Measurements from ENCODE around the gene ZNF653.

Gene ZNF653

GRCh38 chr19:11507370-11508078 lies 1.9 kb upstream of the ZNF653 start:
- Histone ChIP-seq H3K9me3 (ENCODE audit: control insufficient read depth, low read depth, low read length) (no peaks in the 10 kb centered on the region), H3K4me3 (ENCODE audit: low read length) (no peak overlapping the region), H3K4me1 (ENCODE audit: control insufficient read depth, low read depth, low read length) (no peaks in the 10 kb centered on the region), H3K27me3 (ENCODE audit: control insufficient read depth, insufficient read depth, low read length) (no peaks in the 10 kb centered on the region), H3K9ac (ENCODE audit: low read length) (no peak overlapping the region), H3K36me3 (ENCODE audit: control insufficient read depth, low read depth, low read length) (no peaks in the 10 kb centered on the region), H3K27ac (ENCODE audit: low read length) (no peak overlapping the region)

GRCh38 chr19:11506967-11507366 lies 1.3 kb upstream of the ZNF653 start:
- Histone ChIP-seq H3K36me3 (ENCODE audit: control insufficient read depth, low read depth, low read length) (no peaks in the 10 kb centered on the region), H3K4me1 (ENCODE audit: control insufficient read depth, low read depth, low read length) (no peaks in the 10 kb centered on the region), H3K27ac (ENCODE audit: low read length) (no peak overlapping the region), H3K9me3 (ENCODE audit: control insufficient read depth, low read depth, low read length) (no peaks in the 10 kb centered on the region), H3K4me3 (ENCODE audit: low read length) (no peak overlapping the region), H3K9ac (ENCODE audit: low read length) (no peak overlapping the region), H3K27me3 (ENCODE audit: control insufficient read depth, insufficient read depth, low read length) (no peaks in the 10 kb centered on the region)

DNA sequence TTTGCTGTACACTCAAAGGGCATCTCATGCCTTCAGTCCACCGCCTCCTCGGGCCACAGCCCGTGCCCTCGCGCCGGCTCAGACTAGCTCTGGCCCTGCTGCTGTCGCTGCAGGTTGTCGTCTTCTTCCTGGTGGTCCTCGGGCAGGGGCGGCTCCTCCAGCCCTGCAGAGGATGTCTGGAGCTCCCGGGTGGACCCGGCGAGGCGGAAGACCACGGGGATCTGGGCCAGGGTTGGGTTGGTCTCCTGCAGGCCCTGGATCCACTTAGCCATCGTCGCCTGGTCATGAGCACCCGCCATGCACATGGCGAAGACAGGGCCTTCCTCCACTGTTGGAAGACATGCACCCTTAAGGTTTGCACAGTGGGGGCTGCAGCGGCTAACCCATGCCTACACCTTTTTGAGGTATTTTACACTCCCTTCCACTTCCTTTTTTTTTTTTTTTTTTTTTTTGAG lies 489 bp upstream of the ZNF653 start:
- H3K36me3 ChIP-seq (ENCODE audit: control insufficient read depth, low read depth, low read length) = no peaks in the 10 kb centered on the region
- no peak overlapping the region for H3K27ac ChIP-seq (ENCODE audit: low read length)
- peak overlapping the region; percentile 90 for H3K9ac ChIP-seq (ENCODE audit: low read length)
- H3K9me3 ChIP-seq (ENCODE audit: control insufficient read depth, low read depth, low read length) = no peaks in the 10 kb centered on the region
- no peaks in the 10 kb centered on the region for H3K4me1 ChIP-seq (ENCODE audit: control insufficient read depth, low read depth, low read length)
- no peaks in the 10 kb centered on the region for H3K27me3 ChIP-seq (ENCODE audit: control insufficient read depth, insufficient read depth, low read length)
- peak overlapping the region; percentile 77 for H3K4me3 ChIP-seq (ENCODE audit: low read length)

DNA sequence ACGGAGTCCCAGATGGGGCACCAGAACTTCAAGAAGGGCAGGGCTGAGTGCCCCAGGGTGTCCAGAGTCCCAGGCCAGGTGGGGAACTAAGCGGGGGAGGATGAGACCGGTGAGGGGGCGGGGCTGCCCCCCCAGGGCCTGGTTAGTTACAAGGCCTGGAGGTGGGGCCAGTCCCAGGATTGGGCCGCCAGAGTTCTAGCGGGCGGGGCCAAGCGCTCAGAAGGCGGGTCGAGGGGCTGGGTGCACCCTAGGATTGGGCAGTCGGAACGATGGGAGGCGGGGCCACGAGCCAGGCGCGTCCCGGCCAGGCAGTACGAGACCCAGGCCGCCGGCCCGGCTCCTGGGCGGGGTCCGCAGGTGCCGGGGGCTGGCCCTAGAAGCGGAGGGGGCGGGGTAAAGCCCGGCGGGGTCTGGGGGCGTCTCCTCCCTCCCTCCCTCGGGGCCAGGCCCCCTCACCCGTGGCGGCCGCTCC lies 571 bp downstream of the ZNF653 start:
- Histone ChIP-seq H3K4me1 (ENCODE audit: control insufficient read depth, low read depth, low read length) (no peaks in the 10 kb centered on the region), H3K27ac (ENCODE audit: low read length) (peak overlapping the region; percentile 56), H3K9ac (ENCODE audit: low read length) (peak overlapping the region; percentile 90), H3K27me3 (ENCODE audit: control insufficient read depth, insufficient read depth, low read length) (no peaks in the 10 kb centered on the region), H3K4me3 (ENCODE audit: low read length) (peak overlapping the region; percentile 77), H3K36me3 (ENCODE audit: control insufficient read depth, low read depth, low read length) (no peaks in the 10 kb centered on the region), H3K9me3 (ENCODE audit: control insufficient read depth, low read depth, low read length) (no peaks in the 10 kb centered on the region)

DNA sequence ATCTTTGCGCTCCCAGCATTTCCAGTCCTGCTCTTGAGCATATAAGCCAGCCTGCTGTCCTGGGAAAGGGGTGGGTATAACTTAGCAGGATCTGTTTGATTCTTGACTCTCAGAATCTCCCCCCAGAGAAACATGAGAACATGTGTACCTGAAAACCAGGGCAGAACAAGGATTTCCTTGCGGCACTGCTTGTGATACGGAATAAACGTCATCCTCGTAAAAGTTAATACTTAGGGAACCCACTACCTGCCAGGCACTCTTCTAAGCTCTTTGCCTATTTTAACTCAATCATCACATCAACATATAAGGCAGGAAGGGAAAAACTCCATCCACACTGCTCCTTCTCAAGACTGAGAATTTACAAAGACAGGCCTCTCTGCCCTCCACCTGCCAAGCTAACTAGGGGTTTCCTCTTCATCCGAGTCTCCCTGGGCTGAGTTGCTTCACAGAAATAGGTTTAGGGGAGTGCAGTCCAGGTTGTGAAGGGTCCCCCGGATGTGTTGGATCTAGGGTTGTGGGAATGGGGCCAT lies 1.1 kb downstream of the ZNF653 start:
- H3K9ac ChIP-seq (ENCODE audit: low read length) = peak overlapping the region; percentile 90

DNA sequence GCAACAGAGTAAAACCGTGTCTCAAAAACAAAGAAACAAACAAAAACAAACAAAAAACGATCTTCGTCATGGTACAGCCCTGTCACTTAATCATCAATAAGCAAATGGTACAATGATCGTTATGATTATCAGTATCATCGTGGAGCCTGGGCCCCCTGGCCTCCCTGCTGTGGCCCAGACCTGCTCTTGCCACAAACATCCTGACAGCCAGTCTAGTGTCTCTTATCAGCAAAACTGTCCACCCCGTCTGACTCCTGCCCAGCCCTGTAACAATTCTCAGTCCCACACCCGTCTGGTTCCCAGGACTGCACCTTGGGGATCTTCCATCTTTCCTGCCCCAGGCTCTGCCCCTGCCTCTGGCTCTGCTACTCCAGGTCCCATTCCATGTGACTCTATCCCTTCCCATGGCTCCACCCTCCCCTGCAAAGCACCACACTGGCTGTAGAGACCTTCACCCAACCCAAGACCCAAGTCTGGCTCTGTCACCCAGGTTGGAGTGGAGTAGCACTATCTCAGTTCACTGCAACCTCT lies 5.7 kb downstream of the ZNF653 start:
- Histone ChIP-seq H3K9ac (ENCODE audit: low read length) (no peak overlapping the region), H3K36me3 (ENCODE audit: control insufficient read depth, low read depth, low read length) (peaks cover 4% of the 10 kb centered on the region), H3K4me1 (ENCODE audit: control insufficient read depth, low read depth, low read length) (no peaks in the 10 kb centered on the region), H3K9me3 (ENCODE audit: control insufficient read depth, low read depth, low read length) (no peaks in the 10 kb centered on the region), H3K27me3 (ENCODE audit: control insufficient read depth, insufficient read depth, low read length) (no peaks in the 10 kb centered on the region), H3K27ac (ENCODE audit: low read length) (no peak overlapping the region), H3K4me3 (ENCODE audit: low read length) (no peak overlapping the region)

More for the DNA sequence above, 1.1 kb downstream of the ZNF653 start:
- peak overlapping the region; percentile 77 for H3K4me3 ChIP-seq (ENCODE audit: low read length)
- H3K27me3 ChIP-seq (ENCODE audit: control insufficient read depth, insufficient read depth, low read length) = no peaks in the 10 kb centered on the region
- H3K4me1 ChIP-seq (ENCODE audit: control insufficient read depth, low read depth, low read length) = no peaks in the 10 kb centered on the region
- H3K27ac ChIP-seq (ENCODE audit: low read length) = peak overlapping the region; percentile 56
- no peaks in the 10 kb centered on the region for H3K9me3 ChIP-seq (ENCODE audit: control insufficient read depth, low read depth, low read length)
- no peaks in the 10 kb centered on the region for H3K36me3 ChIP-seq (ENCODE audit: control insufficient read depth, low read depth, low read length)

GRCh38 chr19:11499220-11499726 lies 6.4 kb downstream of the ZNF653 start:
- Histone ChIP-seq H3K4me1 (ENCODE audit: control insufficient read depth, low read depth, low read length) (no peaks in the 10 kb centered on the region), H3K36me3 (ENCODE audit: control insufficient read depth, low read depth, low read length) (peaks cover 4% of the 10 kb centered on the region), H3K4me3 (ENCODE audit: low read length) (no peak overlapping the region), H3K27me3 (ENCODE audit: control insufficient read depth, insufficient read depth, low read length) (no peaks in the 10 kb centered on the region), H3K27ac (ENCODE audit: low read length) (no peak overlapping the region), H3K9me3 (ENCODE audit: control insufficient read depth, low read depth, low read length) (no peaks in the 10 kb centered on the region), H3K9ac (ENCODE audit: low read length) (no peak overlapping the region)

GRCh38 chr19:11496391-11497163 lies 9.1 kb downstream of the ZNF653 start:
- H3K36me3 ChIP-seq (ENCODE audit: control insufficient read depth, low read depth, low read length) = peaks cover 4% of the 10 kb centered on the region
- H3K27me3 ChIP-seq (ENCODE audit: control insufficient read depth, insufficient read depth, low read length) = no peaks in the 10 kb centered on the region
- H3K9me3 ChIP-seq (ENCODE audit: control insufficient read depth, low read depth, low read length) = no peaks in the 10 kb centered on the region
- no peak overlapping the region for H3K27ac ChIP-seq (ENCODE audit: low read length)
- no peak overlapping the region for H3K9ac ChIP-seq (ENCODE audit: low read length)
- no peaks in the 10 kb centered on the region for H3K4me1 ChIP-seq (ENCODE audit: control insufficient read depth, low read depth, low read length)
- no peak overlapping the region for H3K4me3 ChIP-seq (ENCODE audit: low read length)

DNA sequence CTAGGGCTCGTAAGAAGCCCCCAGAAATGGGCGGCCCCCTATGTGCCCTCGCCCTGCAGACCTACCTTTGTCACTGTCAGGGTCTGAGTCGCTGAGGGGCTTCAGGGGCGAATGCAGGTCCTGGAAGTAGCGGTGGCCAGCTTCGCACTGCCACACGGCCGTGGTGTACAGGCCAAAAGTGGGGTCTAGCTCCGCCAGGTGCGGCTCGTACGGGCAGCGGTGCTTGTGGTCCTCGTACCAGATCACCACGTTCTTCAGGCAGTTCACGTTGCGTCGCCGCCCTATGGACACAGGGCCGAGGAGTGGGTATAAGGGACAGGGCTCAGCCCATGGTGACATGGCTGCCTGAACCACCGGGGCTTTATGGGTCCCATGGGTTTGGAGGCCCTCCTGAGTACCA lies 9.8 kb downstream of the ZNF653 start:
- H3K27ac ChIP-seq (ENCODE audit: low read length) = no peak overlapping the region
- H3K4me1 ChIP-seq (ENCODE audit: control insufficient read depth, low read depth, low read length) = no peaks in the 10 kb centered on the region
- H3K36me3 ChIP-seq (ENCODE audit: control insufficient read depth, low read depth, low read length) = peaks cover 4% of the 10 kb centered on the region
- no peak overlapping the region for H3K4me3 ChIP-seq (ENCODE audit: low read length)
- H3K27me3 ChIP-seq (ENCODE audit: control insufficient read depth, insufficient read depth, low read length) = no peaks in the 10 kb centered on the region
- H3K9me3 ChIP-seq (ENCODE audit: control insufficient read depth, low read depth, low read length) = no peaks in the 10 kb centered on the region
- no peak overlapping the region for H3K9ac ChIP-seq (ENCODE audit: low read length)

GRCh38 chr19:11495481-11495880 lies 10.2 kb downstream of the ZNF653 start:
- Histone ChIP-seq H3K36me3 (ENCODE audit: control insufficient read depth, low read depth, low read length) (peaks cover 4% of the 10 kb centered on the region), H3K9me3 (ENCODE audit: control insufficient read depth, low read depth, low read length) (no peaks in the 10 kb centered on the region), H3K27me3 (ENCODE audit: control insufficient read depth, insufficient read depth, low read length) (no peaks in the 10 kb centered on the region), H3K4me3 (ENCODE audit: low read length) (no peak overlapping the region), H3K27ac (ENCODE audit: low read length) (no peak overlapping the region), H3K9ac (ENCODE audit: low read length) (no peak overlapping the region), H3K4me1 (ENCODE audit: control insufficient read depth, low read depth, low read length) (no peaks in the 10 kb centered on the region)

DNA sequence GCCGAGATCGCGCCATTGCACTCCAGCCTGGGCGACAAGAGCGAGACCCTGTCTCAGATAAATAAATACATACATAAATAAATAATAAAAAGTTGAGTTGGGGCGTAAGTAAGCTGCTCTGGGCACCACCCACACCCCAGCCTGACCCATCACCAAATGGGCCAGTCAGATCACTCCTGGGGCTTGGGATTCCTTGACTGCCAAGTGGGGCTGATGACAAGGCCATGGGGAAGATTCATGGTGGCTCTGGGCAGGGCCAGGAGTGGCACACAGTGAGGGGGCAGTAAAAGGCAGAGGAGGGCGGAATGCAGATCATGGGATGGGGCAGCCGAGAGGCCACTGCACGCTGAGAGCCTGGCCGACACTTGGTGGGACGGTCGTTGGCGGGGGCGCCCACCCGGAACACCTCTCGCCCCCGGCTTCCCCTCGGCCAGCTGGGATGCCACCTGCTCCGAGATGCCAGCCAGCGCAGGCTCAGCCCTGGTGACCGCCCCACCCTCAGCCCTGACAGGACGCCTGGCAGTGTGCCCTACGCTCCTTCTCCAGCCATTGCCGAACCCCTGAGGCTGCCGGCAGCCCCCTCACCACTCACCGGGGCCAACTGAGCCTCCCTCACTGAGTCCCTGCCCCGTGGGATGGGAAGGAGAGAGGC lies 10.9 kb downstream of the ZNF653 start:
- H3K9ac ChIP-seq (ENCODE audit: low read length) = no peak overlapping the region
- H3K36me3 ChIP-seq (ENCODE audit: control insufficient read depth, low read depth, low read length) = peaks cover 4% of the 10 kb centered on the region
- H3K27me3 ChIP-seq (ENCODE audit: control insufficient read depth, insufficient read depth, low read length) = no peaks in the 10 kb centered on the region
- no peak overlapping the region for H3K4me3 ChIP-seq (ENCODE audit: low read length)
- no peak overlapping the region for H3K27ac ChIP-seq (ENCODE audit: low read length)
- H3K9me3 ChIP-seq (ENCODE audit: control insufficient read depth, low read depth, low read length) = no peaks in the 10 kb centered on the region
- no peaks in the 10 kb centered on the region for H3K4me1 ChIP-seq (ENCODE audit: control insufficient read depth, low read depth, low read length)
